ENCODE measurements around the gene TMEM176A.

DNA sequence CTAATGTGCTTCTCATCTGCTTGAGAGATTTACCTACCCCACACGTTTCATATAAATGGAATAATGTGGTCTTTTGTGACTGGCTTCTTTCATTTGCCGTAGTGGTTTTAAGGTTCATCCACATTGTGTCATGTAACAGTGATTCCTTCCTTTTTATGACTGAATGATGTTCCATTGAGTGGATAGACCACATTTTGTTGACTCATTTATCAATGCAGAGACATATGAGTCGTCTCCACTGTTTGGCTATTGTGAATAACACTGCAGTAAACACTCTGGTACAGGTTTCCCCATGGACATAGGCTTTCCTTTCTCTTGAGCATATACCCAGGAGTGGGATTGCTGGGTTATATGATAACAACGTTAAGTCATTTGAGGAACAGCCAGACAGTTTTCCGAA, 49.7 kb downstream of the TMEM176A start:
- TF ChIP-seq POLR2A (IDR thresholded peaks at IDR 0.05) (no peak), POLR2AphosphoS5 (IDR thresholded peaks at IDR 0.05) (no peak), EP300 (IDR thresholded peaks at IDR 0.05) (no peak)
- TF ChIP-seq, protein P1, sequence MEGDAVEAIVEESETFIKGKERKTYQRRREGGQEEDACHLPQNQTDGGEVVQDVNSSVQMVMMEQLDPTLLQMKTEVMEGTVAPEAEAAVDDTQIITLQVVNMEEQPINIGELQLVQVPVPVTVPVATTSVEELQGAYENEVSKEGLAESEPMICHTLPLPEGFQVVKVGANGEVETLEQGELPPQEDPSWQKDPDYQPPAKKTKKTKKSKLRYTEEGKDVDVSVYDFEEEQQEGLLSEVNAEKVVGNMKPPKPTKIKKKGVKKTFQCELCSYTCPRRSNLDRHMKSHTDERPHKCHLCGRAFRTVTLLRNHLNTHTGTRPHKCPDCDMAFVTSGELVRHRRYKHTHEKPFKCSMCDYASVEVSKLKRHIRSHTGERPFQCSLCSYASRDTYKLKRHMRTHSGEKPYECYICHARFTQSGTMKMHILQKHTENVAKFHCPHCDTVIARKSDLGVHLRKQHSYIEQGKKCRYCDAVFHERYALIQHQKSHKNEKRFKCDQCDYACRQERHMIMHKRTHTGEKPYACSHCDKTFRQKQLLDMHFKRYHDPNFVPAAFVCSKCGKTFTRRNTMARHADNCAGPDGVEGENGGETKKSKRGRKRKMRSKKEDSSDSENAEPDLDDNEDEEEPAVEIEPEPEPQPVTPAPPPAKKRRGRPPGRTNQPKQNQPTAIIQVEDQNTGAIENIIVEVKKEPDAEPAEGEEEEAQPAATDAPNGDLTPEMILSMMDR (IDR thresholded peaks at IDR 0.05) = no peak
